Panc1 (cell line): Measurements from ENCODE around the gene GNB1. TPM values are rescaled to one million over a fixed set of nuclear protein-coding genes. Genes with fewer than 3 reads are reported as not detected.

Experiments used
- ATAC-seq: fragments of 200-7000 bp; cut with Tn5 transposase; 2 replicates; pipeline ENCODE4 v1.9.1; 2020; ENCODE audit warnings: mild to moderate bottlenecking, moderate library complexity
- BruUV-seq: library from RNA; stranded (reverse); fragments of 400-500 nt; replicated peaks from 2 replicates; lab custom pipeline; 2021; lab: Mats Ljungman, UMichigan
- CTCF ChIA-PET: fragments of 300-600 bp; sonication (Branson Sonifier 250); formaldehyde crosslinking; loops from one replicate; lab custom pipeline; 2022; ENCODE audit warnings: antibody characterized with exemption; lab: Charles Lee
- POLR2A ChIA-PET: fragments of 300-600 bp; sonication (Branson Sonifier 250); formaldehyde crosslinking; loops from one replicate; lab custom pipeline; 2022; ENCODE audit warnings: antibody characterized with exemption; lab: Charles Lee
- DNase-seq: peaks from one replicate; pipeline ENCODE4 v3.0.0-alpha.2; 2010; ENCODE audit warnings: low read depth, low spot score
- H3K27ac ChIP-seq: 2 replicates; pipeline ENCODE4 v1.5.1; 2011; ENCODE audit warnings: mild to moderate bottlenecking, low read length, inconsistent platforms
- H3K27me3 ChIP-seq: fragments of 200-500 bp; sonication (Bioruptor generic); 2 replicates; pipeline ENCODE4 v1.6.0; 2014; ENCODE audit warnings: low read length, inconsistent platforms; ENCODE audit not compliant: control insufficient read depth, insufficient read depth
- H3K36me3 ChIP-seq: fragments of 200-500 bp; sonication (Bioruptor generic); 2 replicates; pipeline ENCODE4 v1.5.1; 2014; ENCODE audit warnings: inconsistent platforms, mild to moderate bottlenecking, low read length, moderate library complexity; ENCODE audit not compliant: control insufficient read depth, insufficient read depth
- H3K4me1 ChIP-seq: 2 replicates; pipeline ENCODE4 v1.5.1; 2011; ENCODE audit warnings: inconsistent platforms, mild to moderate bottlenecking, low read length, moderate library complexity; ENCODE audit not compliant: control insufficient read depth, insufficient read depth
- H3K4me3 ChIP-seq, 2 experiments: 2 replicates each; pipeline ENCODE4 v1.5.1; 2011 to 2012; ENCODE audit warnings: low read depth in 2 of 2, low read length in 2 of 2, mild to moderate bottlenecking in 2 of 2, inconsistent platforms in 1 of 2, moderate library complexity in 1 of 2
- H3K9me3 ChIP-seq: fragments of 200-500 bp; sonication (Bioruptor generic); 2 replicates; pipeline ENCODE4 v1.5.1; 2014; ENCODE audit warnings: low read depth, mild to moderate bottlenecking, inconsistent platforms, low read length, moderate library complexity; ENCODE audit not compliant: control insufficient read depth, insufficient read depth
- POLR2AphosphoS5 ChIP-seq: IDR thresholded peaks from 2 replicates; pipeline ENCODE4 v1.6.1; 2012; ENCODE audit warnings: mild to moderate bottlenecking, low read depth, low read length, moderate library complexity
- SIN3A ChIP-seq: IDR thresholded peaks from 2 replicates; pipeline ENCODE4 v1.6.1; 2012; ENCODE audit warnings: low read depth, mild to moderate bottlenecking, low read length, moderate library complexity, borderline replicate concordance; ENCODE audit not compliant: insufficient read depth
- TCF7L2 ChIP-seq: IDR thresholded peaks from 2 replicates; pipeline ENCODE4 v1.6.1; 2011; ENCODE audit warnings: mild to moderate bottlenecking, low read depth, low read length, inconsistent platforms
- in situ Hi-C: cut with HindIII; loops from 2 replicates; pipeline ENCODE4 v1.10.0; 2016; ENCODE audit warnings: low sequenced_read_pairs, low pct_unique_long_range_greater_than_20kb
- intact Hi-C: fragments of 100-400 bp; cut with micrococcal nuclease; formaldehyde crosslinking; loops from one replicate; pipeline ENCODE4 v1.10.0; 2022; ENCODE audit not compliant: unreplicated experiment
- total RNA-seq: library from RNA; stranded (reverse); gene quantifications from one replicate; pipeline ENCODE4 v1.2.1, GENCODE V29; 2021; ENCODE audit not compliant: unreplicated experiment
- TF ChIP-seq, protein P1 (sequence below): fragments of 450-650 bp; IDR thresholded peaks from 2 replicates; pipeline ENCODE4 v1.5.1; 2017; ENCODE audit warnings: mild to moderate bottlenecking
- TF ChIP-seq, protein P2 (sequence below), 2 experiments: IDR thresholded peaks; 2 replicates each; pipeline ENCODE4 v1.6.1; 2011 to 2012; ENCODE audit warnings: low read depth in 2 of 2, control low read depth in 1 of 2, low read length in 1 of 2, mild to moderate bottlenecking in 1 of 2, moderate library complexity in 1 of 2; ENCODE audit not compliant: insufficient read depth in 1 of 2

GNB1 gene
- total RNA-seq, 1 experiment from 2014 or later = 499 TPM

DNA sequence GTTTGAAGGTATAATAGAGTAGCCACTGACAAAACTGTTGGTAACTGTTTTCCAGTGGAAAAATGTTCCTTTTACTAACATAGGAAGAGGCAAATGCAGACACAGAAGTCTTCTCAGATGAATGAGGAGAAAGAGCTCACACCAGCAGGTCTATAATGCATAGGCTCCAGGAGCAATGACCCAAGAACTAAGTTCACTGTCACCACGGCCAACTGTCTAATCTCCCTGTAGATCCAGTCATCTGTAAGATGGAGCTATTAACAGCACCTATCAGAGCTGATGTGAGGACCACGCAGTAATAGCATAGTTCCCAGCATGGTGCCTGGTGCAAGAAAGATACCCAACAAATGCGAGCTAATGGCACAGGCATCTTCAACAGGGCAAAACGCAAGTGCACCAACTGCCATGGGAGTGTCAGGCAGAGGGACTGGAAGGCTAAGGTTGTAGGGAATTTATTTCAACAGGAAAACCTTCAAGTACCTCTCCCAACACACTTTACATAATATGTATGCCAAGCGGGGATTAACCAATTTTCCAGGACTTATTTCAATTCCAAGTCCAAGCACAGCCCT lies 12.9 kb downstream of the GNB1 start:
- CTCF ChIA-PET = no interaction called here
- BruUV-seq = no TSS peak
- no peak overlapping the region for H3K4me3 ChIP-seq
- no peak; the same call in 1 of the 2 replicates for ATAC-seq
- H3K9me3 ChIP-seq = no peaks in the 10 kb centered on the region
- H3K27ac ChIP-seq = no peak overlapping the region
- intact Hi-C loops (no loop called here), in situ Hi-C loops (no loop called here)
- TF ChIP-seq POLR2AphosphoS5 = peak; percentile 36; the same call in 1 of the 2 replicates
- TF ChIP-seq TCF7L2 = no peak
- H3K36me3 ChIP-seq = no peaks in the 10 kb centered on the region
- no peaks in the 10 kb centered on the region for H3K27me3 ChIP-seq
- peaks cover 7% of the 10 kb centered on the region; the same call in 1 of the 2 replicates for H3K4me1 ChIP-seq
- POLR2A ChIA-PET = no interaction called here
- no peak for DNase-seq

DNA sequence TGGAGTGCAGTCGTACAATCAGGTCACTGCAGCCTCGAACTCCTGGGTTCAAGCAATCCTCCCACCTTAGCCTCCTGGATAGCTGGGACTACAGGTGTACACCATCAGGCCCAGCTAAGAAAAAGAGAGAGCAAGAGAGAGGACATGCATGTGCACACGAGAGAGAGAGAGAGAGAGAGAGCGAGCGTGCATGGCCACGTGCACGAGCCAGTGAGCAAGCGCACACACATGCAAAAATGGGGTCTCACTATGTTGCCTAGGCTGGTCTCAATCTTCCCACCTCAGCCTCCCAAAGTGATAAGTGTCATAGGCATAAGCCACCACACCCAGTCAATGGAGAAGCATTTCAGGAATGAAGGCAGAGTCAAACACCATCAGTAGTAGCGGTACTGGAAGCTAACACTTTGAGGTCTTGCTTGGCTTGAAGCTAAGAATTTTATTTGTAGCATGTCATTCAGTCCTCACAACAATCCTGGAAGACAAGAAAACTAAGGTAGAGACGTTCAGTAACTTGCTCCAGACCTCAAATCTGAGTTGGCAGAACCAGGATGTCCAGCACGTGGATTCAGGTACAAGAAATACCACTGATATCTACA lies 14.5 kb downstream of the GNB1 start:
- TF ChIP-seq, protein P1, sequence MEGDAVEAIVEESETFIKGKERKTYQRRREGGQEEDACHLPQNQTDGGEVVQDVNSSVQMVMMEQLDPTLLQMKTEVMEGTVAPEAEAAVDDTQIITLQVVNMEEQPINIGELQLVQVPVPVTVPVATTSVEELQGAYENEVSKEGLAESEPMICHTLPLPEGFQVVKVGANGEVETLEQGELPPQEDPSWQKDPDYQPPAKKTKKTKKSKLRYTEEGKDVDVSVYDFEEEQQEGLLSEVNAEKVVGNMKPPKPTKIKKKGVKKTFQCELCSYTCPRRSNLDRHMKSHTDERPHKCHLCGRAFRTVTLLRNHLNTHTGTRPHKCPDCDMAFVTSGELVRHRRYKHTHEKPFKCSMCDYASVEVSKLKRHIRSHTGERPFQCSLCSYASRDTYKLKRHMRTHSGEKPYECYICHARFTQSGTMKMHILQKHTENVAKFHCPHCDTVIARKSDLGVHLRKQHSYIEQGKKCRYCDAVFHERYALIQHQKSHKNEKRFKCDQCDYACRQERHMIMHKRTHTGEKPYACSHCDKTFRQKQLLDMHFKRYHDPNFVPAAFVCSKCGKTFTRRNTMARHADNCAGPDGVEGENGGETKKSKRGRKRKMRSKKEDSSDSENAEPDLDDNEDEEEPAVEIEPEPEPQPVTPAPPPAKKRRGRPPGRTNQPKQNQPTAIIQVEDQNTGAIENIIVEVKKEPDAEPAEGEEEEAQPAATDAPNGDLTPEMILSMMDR = no peak
- TF ChIP-seq, protein P2, sequence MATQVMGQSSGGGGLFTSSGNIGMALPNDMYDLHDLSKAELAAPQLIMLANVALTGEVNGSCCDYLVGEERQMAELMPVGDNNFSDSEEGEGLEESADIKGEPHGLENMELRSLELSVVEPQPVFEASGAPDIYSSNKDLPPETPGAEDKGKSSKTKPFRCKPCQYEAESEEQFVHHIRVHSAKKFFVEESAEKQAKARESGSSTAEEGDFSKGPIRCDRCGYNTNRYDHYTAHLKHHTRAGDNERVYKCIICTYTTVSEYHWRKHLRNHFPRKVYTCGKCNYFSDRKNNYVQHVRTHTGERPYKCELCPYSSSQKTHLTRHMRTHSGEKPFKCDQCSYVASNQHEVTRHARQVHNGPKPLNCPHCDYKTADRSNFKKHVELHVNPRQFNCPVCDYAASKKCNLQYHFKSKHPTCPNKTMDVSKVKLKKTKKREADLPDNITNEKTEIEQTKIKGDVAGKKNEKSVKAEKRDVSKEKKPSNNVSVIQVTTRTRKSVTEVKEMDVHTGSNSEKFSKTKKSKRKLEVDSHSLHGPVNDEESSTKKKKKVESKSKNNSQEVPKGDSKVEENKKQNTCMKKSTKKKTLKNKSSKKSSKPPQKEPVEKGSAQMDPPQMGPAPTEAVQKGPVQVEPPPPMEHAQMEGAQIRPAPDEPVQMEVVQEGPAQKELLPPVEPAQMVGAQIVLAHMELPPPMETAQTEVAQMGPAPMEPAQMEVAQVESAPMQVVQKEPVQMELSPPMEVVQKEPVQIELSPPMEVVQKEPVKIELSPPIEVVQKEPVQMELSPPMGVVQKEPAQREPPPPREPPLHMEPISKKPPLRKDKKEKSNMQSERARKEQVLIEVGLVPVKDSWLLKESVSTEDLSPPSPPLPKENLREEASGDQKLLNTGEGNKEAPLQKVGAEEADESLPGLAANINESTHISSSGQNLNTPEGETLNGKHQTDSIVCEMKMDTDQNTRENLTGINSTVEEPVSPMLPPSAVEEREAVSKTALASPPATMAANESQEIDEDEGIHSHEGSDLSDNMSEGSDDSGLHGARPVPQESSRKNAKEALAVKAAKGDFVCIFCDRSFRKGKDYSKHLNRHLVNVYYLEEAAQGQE (IDR thresholded peaks at IDR 0.05; ENCODE audit: insufficient read depth in 1 of 2, low read depth in 2 of 2, low read length in 1 of 2) = no peak
- TF ChIP-seq SIN3A (no peak), POLR2AphosphoS5 (no peak), TCF7L2 (no peak)
- ATAC-seq (no peak), DNase-seq (no peak)
- H3K27me3 ChIP-seq = no peaks in the 10 kb centered on the region
- no peak overlapping the region for H3K4me3 ChIP-seq
- no peak overlapping the region for H3K27ac ChIP-seq
- intact Hi-C loops = no loop called here
- POLR2A ChIA-PET = no interaction called here
- peaks cover 12% of the 10 kb centered on the region for H3K4me1 ChIP-seq
- H3K9me3 ChIP-seq = no peaks in the 10 kb centered on the region
- H3K36me3 ChIP-seq = no peaks in the 10 kb centered on the region
- in situ Hi-C loops = no loop called here
- CTCF ChIA-PET = no interaction called here
- no TSS peak for BruUV-seq

DNA sequence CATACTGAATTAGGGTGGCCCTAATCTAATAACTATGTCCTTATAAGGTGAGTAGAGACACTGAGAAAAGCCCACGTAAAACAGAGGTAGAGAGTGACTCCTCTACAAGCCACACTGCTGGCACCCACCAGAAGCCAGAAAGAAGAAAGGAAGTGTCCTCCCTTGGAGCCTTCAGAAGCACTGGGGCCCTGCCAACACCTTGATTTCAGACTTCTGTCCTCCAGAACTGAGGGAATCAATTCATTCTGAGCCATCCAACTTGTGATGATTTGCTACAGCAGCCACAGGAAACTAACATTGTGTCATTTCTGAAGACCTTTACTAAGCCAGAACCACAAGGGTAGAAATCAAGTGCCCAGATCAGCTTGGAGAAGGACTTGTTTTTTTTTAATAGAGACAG lies 15.0 kb downstream of the GNB1 start:
- TSS peak; percentile 28 for BruUV-seq
- TF ChIP-seq, protein P1 = no peak
- no peak for TF ChIP-seq TCF7L2
- no peak overlapping the region for H3K27ac ChIP-seq
- DNase-seq (no peak), ATAC-seq (no peak)
- intact Hi-C loops (no loop called here), in situ Hi-C loops (no loop called here)
- H3K4me3 ChIP-seq = no peak overlapping the region
- H3K27me3 ChIP-seq = no peaks in the 10 kb centered on the region
- no peaks in the 10 kb centered on the region for H3K9me3 ChIP-seq
- ChIA-PET CTCF (no interaction called here), POLR2A (no interaction called here)
- peaks cover 12% of the 10 kb centered on the region for H3K4me1 ChIP-seq
- no peaks in the 10 kb centered on the region for H3K36me3 ChIP-seq
